ENCODE data around the gene ATOH1.

ATOH1 gene

DNA sequence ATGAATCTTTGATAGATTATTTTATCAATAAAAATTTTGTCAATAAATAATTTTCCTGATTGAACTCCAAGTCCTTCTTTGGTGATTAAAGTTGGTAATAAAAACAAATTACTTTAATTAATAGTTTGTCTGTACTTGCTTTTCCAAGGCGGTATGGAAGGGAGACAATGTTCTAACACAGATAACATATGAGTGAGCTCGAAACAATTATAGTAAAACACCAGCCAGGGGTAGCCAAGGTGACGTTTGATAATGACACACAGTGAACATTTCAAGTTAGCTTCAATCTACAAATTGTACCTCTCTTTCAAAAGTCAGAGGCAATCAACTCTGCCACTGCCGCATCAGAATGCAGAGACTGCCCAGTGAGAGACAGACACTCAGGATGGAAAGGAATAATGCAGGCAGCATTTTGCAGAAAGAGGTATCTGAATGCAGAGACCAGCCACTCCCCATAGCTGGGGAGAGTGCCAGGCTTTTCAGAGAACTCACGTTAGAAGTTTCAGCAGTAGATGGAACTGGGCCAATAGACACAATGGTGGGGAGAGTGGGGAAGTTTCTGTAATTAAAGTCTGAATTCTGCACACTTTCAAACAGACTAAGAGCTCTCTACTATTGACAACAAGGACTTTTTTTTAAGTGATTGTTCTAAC is 18.1 kb upstream of the ATOH1 start:
- TF ChIP-seq FOXP2 (optimal IDR thresholded peaks at IDR 0.05; ENCODE audit: borderline replicate concordance, extremely low read depth, extremely low read length, insufficient read depth) = no peak
- TF ChIP-seq SIN3A (IDR thresholded peaks at IDR 0.05; ENCODE audit: borderline replicate concordance, insufficient read depth, low read length) = no peak
- no peak for TF ChIP-seq POLR2AphosphoS5 (IDR thresholded peaks at IDR 0.05; ENCODE audit: low read depth, low read length)
- no peak for TF ChIP-seq TAF1 (IDR thresholded peaks at IDR 0.05; ENCODE audit: borderline replicate concordance, insufficient read depth, low read length)
- TF ChIP-seq, protein P1, sequence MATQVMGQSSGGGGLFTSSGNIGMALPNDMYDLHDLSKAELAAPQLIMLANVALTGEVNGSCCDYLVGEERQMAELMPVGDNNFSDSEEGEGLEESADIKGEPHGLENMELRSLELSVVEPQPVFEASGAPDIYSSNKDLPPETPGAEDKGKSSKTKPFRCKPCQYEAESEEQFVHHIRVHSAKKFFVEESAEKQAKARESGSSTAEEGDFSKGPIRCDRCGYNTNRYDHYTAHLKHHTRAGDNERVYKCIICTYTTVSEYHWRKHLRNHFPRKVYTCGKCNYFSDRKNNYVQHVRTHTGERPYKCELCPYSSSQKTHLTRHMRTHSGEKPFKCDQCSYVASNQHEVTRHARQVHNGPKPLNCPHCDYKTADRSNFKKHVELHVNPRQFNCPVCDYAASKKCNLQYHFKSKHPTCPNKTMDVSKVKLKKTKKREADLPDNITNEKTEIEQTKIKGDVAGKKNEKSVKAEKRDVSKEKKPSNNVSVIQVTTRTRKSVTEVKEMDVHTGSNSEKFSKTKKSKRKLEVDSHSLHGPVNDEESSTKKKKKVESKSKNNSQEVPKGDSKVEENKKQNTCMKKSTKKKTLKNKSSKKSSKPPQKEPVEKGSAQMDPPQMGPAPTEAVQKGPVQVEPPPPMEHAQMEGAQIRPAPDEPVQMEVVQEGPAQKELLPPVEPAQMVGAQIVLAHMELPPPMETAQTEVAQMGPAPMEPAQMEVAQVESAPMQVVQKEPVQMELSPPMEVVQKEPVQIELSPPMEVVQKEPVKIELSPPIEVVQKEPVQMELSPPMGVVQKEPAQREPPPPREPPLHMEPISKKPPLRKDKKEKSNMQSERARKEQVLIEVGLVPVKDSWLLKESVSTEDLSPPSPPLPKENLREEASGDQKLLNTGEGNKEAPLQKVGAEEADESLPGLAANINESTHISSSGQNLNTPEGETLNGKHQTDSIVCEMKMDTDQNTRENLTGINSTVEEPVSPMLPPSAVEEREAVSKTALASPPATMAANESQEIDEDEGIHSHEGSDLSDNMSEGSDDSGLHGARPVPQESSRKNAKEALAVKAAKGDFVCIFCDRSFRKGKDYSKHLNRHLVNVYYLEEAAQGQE (IDR thresholded peaks at IDR 0.05; ENCODE audit: insufficient read depth in 1 of 2, low read depth in 2 of 2, low read length in 2 of 2) = no peak

DNA sequence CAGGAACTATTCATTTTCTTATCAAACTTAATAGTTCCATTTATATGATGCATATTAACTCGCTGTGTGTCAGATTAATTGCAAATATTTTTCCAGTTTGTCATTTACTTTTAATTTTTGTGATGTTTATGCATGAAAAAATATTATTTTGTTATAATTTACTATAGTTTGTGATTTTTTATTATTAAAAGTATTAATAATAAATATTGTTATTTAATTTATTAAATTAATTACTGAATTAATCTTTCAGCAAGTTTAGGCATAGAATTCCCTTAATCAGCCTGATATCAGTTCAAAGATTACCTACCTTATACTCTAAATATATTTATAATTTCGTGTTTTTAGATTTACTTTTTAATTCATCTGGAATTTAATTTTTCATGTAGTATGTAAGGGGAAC is 15.5 kb upstream of the ATOH1 start:
- no peak for TF ChIP-seq SIN3A (IDR thresholded peaks at IDR 0.05; ENCODE audit: borderline replicate concordance, insufficient read depth, low read length)
- TF ChIP-seq FOXP2 (optimal IDR thresholded peaks at IDR 0.05; ENCODE audit: borderline replicate concordance, extremely low read depth, extremely low read length, insufficient read depth) = no peak
- TF ChIP-seq TAF1 (IDR thresholded peaks at IDR 0.05; ENCODE audit: borderline replicate concordance, insufficient read depth, low read length) = no peak
- no peak for TF ChIP-seq POLR2AphosphoS5 (IDR thresholded peaks at IDR 0.05; ENCODE audit: low read depth, low read length)
- TF ChIP-seq, protein P1 (IDR thresholded peaks at IDR 0.05; ENCODE audit: insufficient read depth in 1 of 2, low read depth in 2 of 2, low read length in 2 of 2) = no peak

DNA sequence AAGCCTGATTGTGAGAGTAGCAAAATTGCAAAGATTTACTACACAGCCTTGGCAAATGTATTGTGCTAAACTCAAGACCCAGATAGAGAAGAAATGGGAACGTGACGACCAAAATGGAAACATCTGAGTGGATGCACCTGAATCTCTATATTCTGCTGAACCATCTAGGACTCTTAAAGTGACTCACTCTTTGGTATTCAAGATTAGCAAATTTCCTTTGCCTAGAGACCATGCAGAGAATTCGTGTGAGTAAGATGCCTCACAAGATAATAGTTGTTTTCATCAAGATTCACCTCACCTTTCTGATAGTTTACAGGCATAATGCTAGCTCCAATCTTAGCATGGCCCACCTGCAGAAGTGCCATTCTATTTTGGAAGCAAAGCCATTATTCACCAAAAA is 14.4 kb upstream of the ATOH1 start:
- TF ChIP-seq TAF1 (IDR thresholded peaks at IDR 0.05; ENCODE audit: borderline replicate concordance, insufficient read depth, low read length) (no peak), POLR2AphosphoS5 (IDR thresholded peaks at IDR 0.05; ENCODE audit: low read depth, low read length) (no peak), FOXP2 (optimal IDR thresholded peaks at IDR 0.05; ENCODE audit: borderline replicate concordance, extremely low read depth, extremely low read length, insufficient read depth) (no peak), SIN3A (IDR thresholded peaks at IDR 0.05; ENCODE audit: borderline replicate concordance, insufficient read depth, low read length) (no peak)
- TF ChIP-seq, protein P1 (IDR thresholded peaks at IDR 0.05; ENCODE audit: insufficient read depth in 1 of 2, low read depth in 2 of 2, low read length in 2 of 2) = no peak

DNA sequence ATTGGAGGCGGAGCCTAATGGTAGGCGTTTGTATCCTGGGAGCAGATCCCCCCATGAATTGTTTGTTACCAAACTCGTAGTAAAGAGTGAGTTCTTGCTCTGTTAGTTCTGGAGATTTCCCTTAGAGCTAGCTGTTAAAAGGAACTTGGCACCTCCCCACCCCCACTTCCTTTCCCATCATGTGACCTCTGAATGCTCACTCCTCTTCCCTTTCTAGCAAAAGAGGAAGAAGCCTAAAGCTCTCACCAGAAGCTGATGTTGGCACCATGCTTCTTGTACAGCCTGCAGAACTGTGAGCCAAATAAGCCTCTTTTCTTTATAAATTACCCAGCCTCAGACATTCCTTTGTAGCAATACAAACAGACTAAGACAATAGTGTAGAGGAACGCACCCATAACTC is 13.8 kb upstream of the ATOH1 start:
- TF ChIP-seq, protein P1 (IDR thresholded peaks at IDR 0.05; ENCODE audit: insufficient read depth in 1 of 2, low read depth in 2 of 2, low read length in 2 of 2) = no peak
- TF ChIP-seq FOXP2 (optimal IDR thresholded peaks at IDR 0.05; ENCODE audit: borderline replicate concordance, extremely low read depth, extremely low read length, insufficient read depth) (no peak), TAF1 (IDR thresholded peaks at IDR 0.05; ENCODE audit: borderline replicate concordance, insufficient read depth, low read length) (no peak), SIN3A (IDR thresholded peaks at IDR 0.05; ENCODE audit: borderline replicate concordance, insufficient read depth, low read length) (no peak), POLR2AphosphoS5 (IDR thresholded peaks at IDR 0.05; ENCODE audit: low read depth, low read length) (no peak)
